SK-N-SH treated with all-trans-retinoic acid at 6 μM for 48 hours (cell line): ENCODE measurements around the gene TK1.

Source experiments
- ATAC-seq: fragments of 200-7000 bp; cut with Tn5 transposase; 3 replicates; pipeline ENCODE4 v1.9.1; 2020; ENCODE audit warnings: mild to moderate bottlenecking, moderate library complexity
- ARNTL ChIP-seq: fragments of 450-650 bp; formaldehyde crosslinking; IDR thresholded peaks from 2 replicates; pipeline ENCODE4 v1.5.0; 2020; ENCODE audit warnings: low read depth, mild to moderate bottlenecking, moderate library complexity, borderline replicate concordance
- CREB5 ChIP-seq: fragments of 250-450 bp; sonication (Bioruptor Pico); IDR thresholded peaks from 2 replicates; pipeline ENCODE4 v1.5.1; 2020; ENCODE audit warnings: low read depth, mild to moderate bottlenecking, moderate library complexity
- CSDC2 ChIP-seq: fragments of 250-450 bp; sonication (Bioruptor Pico); IDR thresholded peaks from 2 replicates; pipeline ENCODE4 v1.5.0; 2020; ENCODE audit warnings: mild to moderate bottlenecking, moderate library complexity
- ESRRG ChIP-seq: fragments of 250-450 bp; sonication (Bioruptor Pico); IDR thresholded peaks from 2 replicates; pipeline ENCODE4 v1.6.1; 2021; ENCODE audit warnings: mild to moderate bottlenecking
- ISL1 ChIP-seq: fragments of 250-450 bp; sonication (Bioruptor Pico); IDR thresholded peaks from 2 replicates; pipeline ENCODE4 v2.1.2; 2022; ENCODE audit warnings: mild to moderate bottlenecking, moderate library complexity
- OSR1 ChIP-seq: fragments of 250-450 bp; sonication (Bioruptor Pico); IDR thresholded peaks from 2 replicates; pipeline ENCODE4 v1.8.0; 2022; ENCODE audit warnings: moderate library complexity, mild to moderate bottlenecking, inconsistent platforms
- PPARA ChIP-seq: fragments of 250-450 bp; sonication (Bioruptor Pico); IDR thresholded peaks from 2 replicates; pipeline ENCODE4 v1.5.0; 2020; ENCODE audit warnings: mild to moderate bottlenecking, borderline replicate concordance
- RARB ChIP-seq: fragments of 250-450 bp; sonication (Bioruptor Pico); IDR thresholded peaks from 2 replicates; pipeline ENCODE4 v1.8.0; 2021; ENCODE audit warnings: mild to moderate bottlenecking, moderate library complexity
- SNAI2 ChIP-seq: fragments of 250-450 bp; sonication (Bioruptor Pico); IDR thresholded peaks from 2 replicates; pipeline ENCODE4 v1.5.0; 2020; ENCODE audit warnings: mild to moderate bottlenecking, moderate library complexity
- TCF4 ChIP-seq: fragments of 250-450 bp; sonication (Bioruptor Pico); IDR thresholded peaks from 2 replicates; pipeline ENCODE4 v1.8.0; 2021; ENCODE audit warnings: mild to moderate bottlenecking, moderate library complexity, borderline replicate concordance
- TOX ChIP-seq: fragments of 250-450 bp; sonication (Bioruptor Pico); IDR thresholded peaks from 2 replicates; pipeline ENCODE4 v1.8.0; 2021; ENCODE audit warnings: mild to moderate bottlenecking, moderate library complexity, borderline replicate concordance
- ZC3H10 ChIP-seq: fragments of 250-450 bp; sonication (Bioruptor Pico); IDR thresholded peaks from 2 replicates; pipeline ENCODE4 v1.5.1; 2021; ENCODE audit warnings: mild to moderate bottlenecking, moderate library complexity
- ZFP3 ChIP-seq: fragments of 250-450 bp; sonication (Bioruptor Pico); IDR thresholded peaks from 2 replicates; pipeline ENCODE4 v1.5.0; 2020; ENCODE audit warnings: mild to moderate bottlenecking, moderate library complexity
- ZFP30 ChIP-seq: fragments of 450-650 bp; formaldehyde crosslinking; IDR thresholded peaks from 2 replicates; pipeline ENCODE4 v1.5.0; 2022; ENCODE audit warnings: mild to moderate bottlenecking, moderate library complexity
- ZNF565 ChIP-seq: fragments of 450-650 bp; formaldehyde crosslinking; conservative IDR thresholded peaks from 2 replicates; pipeline ENCODE4 v1.5.0; 2020; ENCODE audit warnings: low read depth, mild to moderate bottlenecking, moderate library complexity
- ZNF8 ChIP-seq: fragments of 450-650 bp; formaldehyde crosslinking; IDR thresholded peaks from 2 replicates; pipeline ENCODE4 v1.5.0; 2020; ENCODE audit warnings: mild to moderate bottlenecking, moderate library complexity
- TF ChIP-seq, protein P1 (sequence below): fragments of 250-450 bp; sonication (Bioruptor Pico); IDR thresholded peaks from 2 replicates; pipeline ENCODE4 v1.5.0; 2020; ENCODE audit warnings: mild to moderate bottlenecking, moderate library complexity
- TF ChIP-seq, protein P2 (sequence below): fragments of 250-450 bp; sonication (Bioruptor Pico); IDR thresholded peaks from 2 replicates; pipeline ENCODE4 v1.5.1; 2021; ENCODE audit warnings: mild to moderate bottlenecking, moderate library complexity
- TF ChIP-seq, protein P3 (sequence below): fragments of 250-450 bp; sonication (Bioruptor Pico); IDR thresholded peaks from 2 replicates; pipeline ENCODE4 v1.8.0; 2020; ENCODE audit warnings: mild to moderate bottlenecking, moderate library complexity, borderline replicate concordance

Gene TK1

GRCh38 chr17:78138204-78139060 lies 48.4 kb downstream of the TK1 start:
- no peak for TF ChIP-seq ISL1 (CRISPR knock-in tag)
- no peak for TF ChIP-seq SNAI2
- TF ChIP-seq TOX: no peak
- TF ChIP-seq ZNF8: no peak
- no peak for TF ChIP-seq ZFP30 (CRISPR knock-in tag)
- TF ChIP-seq ARNTL (CRISPR knock-in tag): no peak
- no peak for TF ChIP-seq TCF4 (CRISPR knock-in tag)
- no peak for TF ChIP-seq CSDC2 (CRISPR knock-in tag)
- TF ChIP-seq PPARA (CRISPR knock-in tag): no peak
- TF ChIP-seq RARB (CRISPR knock-in tag): no peak
- TF ChIP-seq CREB5 (CRISPR knock-in tag): no peak
- TF ChIP-seq, protein P1, sequence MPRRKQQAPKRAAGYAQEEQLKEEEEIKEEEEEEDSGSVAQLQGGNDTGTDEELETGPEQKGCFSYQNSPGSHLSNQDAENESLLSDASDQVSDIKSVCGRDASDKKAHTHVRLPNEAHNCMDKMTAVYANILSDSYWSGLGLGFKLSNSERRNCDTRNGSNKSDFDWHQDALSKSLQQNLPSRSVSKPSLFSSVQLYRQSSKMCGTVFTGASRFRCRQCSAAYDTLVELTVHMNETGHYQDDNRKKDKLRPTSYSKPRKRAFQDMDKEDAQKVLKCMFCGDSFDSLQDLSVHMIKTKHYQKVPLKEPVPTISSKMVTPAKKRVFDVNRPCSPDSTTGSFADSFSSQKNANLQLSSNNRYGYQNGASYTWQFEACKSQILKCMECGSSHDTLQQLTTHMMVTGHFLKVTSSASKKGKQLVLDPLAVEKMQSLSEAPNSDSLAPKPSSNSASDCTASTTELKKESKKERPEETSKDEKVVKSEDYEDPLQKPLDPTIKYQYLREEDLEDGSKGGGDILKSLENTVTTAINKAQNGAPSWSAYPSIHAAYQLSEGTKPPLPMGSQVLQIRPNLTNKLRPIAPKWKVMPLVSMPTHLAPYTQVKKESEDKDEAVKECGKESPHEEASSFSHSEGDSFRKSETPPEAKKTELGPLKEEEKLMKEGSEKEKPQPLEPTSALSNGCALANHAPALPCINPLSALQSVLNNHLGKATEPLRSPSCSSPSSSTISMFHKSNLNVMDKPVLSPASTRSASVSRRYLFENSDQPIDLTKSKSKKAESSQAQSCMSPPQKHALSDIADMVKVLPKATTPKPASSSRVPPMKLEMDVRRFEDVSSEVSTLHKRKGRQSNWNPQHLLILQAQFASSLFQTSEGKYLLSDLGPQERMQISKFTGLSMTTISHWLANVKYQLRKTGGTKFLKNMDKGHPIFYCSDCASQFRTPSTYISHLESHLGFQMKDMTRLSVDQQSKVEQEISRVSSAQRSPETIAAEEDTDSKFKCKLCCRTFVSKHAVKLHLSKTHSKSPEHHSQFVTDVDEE (CRISPR knock-in tag): no peak
- no peak for TF ChIP-seq ZFP3 (CRISPR knock-in tag)
- TF ChIP-seq, protein P2, sequence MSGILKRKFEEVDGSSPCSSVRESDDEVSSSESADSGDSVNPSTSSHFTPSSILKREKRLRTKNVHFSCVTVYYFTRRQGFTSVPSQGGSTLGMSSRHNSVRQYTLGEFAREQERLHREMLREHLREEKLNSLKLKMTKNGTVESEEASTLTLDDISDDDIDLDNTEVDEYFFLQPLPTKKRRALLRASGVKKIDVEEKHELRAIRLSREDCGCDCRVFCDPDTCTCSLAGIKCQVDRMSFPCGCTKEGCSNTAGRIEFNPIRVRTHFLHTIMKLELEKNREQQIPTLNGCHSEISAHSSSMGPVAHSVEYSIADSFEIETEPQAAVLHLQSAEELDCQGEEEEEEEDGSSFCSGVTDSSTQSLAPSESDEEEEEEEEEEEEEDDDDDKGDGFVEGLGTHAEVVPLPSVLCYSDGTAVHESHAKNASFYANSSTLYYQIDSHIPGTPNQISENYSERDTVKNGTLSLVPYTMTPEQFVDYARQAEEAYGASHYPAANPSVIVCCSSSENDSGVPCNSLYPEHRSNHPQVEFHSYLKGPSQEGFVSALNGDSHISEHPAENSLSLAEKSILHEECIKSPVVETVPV (CRISPR knock-in tag): no peak
- no peak for ATAC-seq

DNA sequence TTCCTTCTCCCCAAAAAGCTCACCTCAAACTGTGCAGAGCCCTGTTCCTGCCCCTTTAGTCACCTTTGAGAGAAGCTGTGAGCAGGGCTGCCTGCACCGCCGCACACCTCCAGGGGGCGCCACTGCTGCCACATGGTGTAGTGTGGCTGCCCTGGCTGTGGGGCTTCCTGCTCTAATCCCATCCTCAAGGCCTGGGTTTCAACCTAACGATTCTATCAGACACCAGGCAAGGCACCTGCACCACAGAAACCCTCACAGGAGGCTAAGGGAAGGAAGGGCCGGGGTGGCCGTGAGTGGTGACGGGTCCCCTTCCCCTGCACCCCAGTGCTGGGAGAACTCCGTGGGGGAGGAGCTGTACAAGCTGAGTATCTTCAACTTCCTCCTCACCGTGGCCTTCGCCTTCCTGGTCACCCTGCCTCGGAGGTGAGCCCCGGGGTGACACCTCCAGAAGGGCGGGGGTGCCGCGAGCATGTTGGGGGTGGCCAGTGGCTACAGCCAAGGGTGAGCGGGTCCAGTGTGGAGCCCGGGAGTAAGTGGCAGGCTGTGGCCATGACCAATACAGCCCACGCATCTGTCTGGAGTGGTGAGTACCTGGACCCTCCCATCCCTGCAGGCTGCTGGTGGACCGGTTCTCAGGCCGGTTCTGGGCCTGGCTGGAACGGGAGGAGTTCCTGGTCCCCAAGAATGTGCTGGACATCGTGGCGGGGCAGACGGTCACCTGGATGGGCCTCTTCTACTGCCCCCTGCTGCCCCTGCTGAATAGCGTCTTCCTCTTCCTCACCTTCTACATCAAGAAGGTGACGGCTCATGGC lies 49.3 kb downstream of the TK1 start:
- no peak for TF ChIP-seq CSDC2 (CRISPR knock-in tag)
- TF ChIP-seq, protein P2 (CRISPR knock-in tag): no peak
- no peak for ATAC-seq

- no peak for ATAC-seq
- TF ChIP-seq, protein P3, sequence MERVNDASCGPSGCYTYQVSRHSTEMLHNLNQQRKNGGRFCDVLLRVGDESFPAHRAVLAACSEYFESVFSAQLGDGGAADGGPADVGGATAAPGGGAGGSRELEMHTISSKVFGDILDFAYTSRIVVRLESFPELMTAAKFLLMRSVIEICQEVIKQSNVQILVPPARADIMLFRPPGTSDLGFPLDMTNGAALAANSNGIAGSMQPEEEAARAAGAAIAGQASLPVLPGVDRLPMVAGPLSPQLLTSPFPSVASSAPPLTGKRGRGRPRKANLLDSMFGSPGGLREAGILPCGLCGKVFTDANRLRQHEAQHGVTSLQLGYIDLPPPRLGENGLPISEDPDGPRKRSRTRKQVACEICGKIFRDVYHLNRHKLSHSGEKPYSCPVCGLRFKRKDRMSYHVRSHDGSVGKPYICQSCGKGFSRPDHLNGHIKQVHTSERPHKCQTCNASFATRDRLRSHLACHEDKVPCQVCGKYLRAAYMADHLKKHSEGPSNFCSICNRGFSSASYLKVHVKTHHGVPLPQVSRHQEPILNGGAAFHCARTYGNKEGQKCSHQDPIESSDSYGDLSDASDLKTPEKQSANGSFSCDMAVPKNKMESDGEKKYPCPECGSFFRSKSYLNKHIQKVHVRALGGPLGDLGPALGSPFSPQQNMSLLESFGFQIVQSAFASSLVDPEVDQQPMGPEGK (CRISPR knock-in tag): no peak
- TF ChIP-seq RARB (CRISPR knock-in tag) (no peak), OSR1 (no peak), ARNTL (CRISPR knock-in tag) (no peak), TOX (no peak), ZC3H10 (no peak), CREB5 (CRISPR knock-in tag) (no peak), TCF4 (CRISPR knock-in tag) (no peak), ISL1 (CRISPR knock-in tag) (no peak), PPARA (CRISPR knock-in tag) (no peak), ZNF565 (no peak), ZFP30 (CRISPR knock-in tag) (no peak), ESRRG (CRISPR knock-in tag) (no peak)
- TF ChIP-seq, protein P2 (CRISPR knock-in tag): no peak
These were observed 50.9 kb downstream of the TK1 start for GRCh38 chr17:78135858-78136500.
